Activated naive CD4-positive, alpha-beta T cell treated with anti-CD3 and anti-CD28 coated beads, Interleukin-2, amount 50 U/mL, for 72 hours (primary cell): ENCODE data around the gene IL18RAP. TPM values are rescaled to one million over a fixed set of nuclear protein-coding genes. Genes with fewer than 3 reads are reported as not detected.

Experiments
- total RNA-seq, 2 donors: library from RNA; stranded (reverse); gene quantifications; one replicate each; pipeline ENCODE4 v1.2.3, GENCODE V29; 2022

The IL18RAP gene
- total RNA-seq, 2 donors from 2014 or later = 2.6 to 9.3 TPM

Other genes with a start within 250 kb of the IL18RAP start
- gene IL1RL2, start 236.1 kb upstream of the IL18RAP start, total RNA-seq = under 1 TPM in 1 of 2 donors, not detected in 1; 0.75 TPM
- 1 to 10 TPM in 1 of 2 donors, under 1 TPM in 1; 0.74 to 1.0 TPM for gene IL1RL1, start 111.6 kb upstream of the IL18RAP start, total RNA-seq
- gene IL18R1, start 67.4 kb upstream of the IL18RAP start, total RNA-seq = 10 to 100 TPM; 11.7 to 28.3 TPM
- gene SLC9A4, start 50.1 kb downstream of the IL18RAP start, total RNA-seq = under 1 TPM; 0.07 to 0.23 TPM
- gene SLC9A2, start 196.4 kb downstream of the IL18RAP start, total RNA-seq = under 1 TPM in 1 of 2 donors, not detected in 1; 0.25 TPM